Bronchial epithelial cell (primary cell): Measurements from ENCODE around the gene EPB41L3. TPM values are rescaled to one million over a fixed set of nuclear protein-coding genes. Genes with fewer than 3 reads are reported as not detected.

ENCODE experiments used
- DNase-seq: peaks from one replicate; pipeline ENCODE4 v3.0.0-alpha.2; 2010; ENCODE audit warnings: low read depth
- FAIRE-seq: peaks from 2 replicates; lab custom pipeline; 2011; peaks lifted over from hg19 to GRCh38; lab: Jason Lieb, UNC
- H3K27me3 ChIP-seq: 2 replicates; pipeline ENCODE4 v1.5.1; 2011; ENCODE audit warnings: low read length; ENCODE audit not compliant: control insufficient read depth, insufficient read depth
- H3K36me3 ChIP-seq: 2 replicates; pipeline ENCODE4 v1.5.1; 2011; ENCODE audit warnings: low read length; ENCODE audit not compliant: control insufficient read depth, insufficient read depth
- H3K4me3 ChIP-seq: 2 replicates; pipeline ENCODE4 v1.5.1; 2011; ENCODE audit warnings: mild to moderate bottlenecking, low read depth, low read length, control low read depth
- CTCF ChIP-seq: IDR thresholded peaks from 2 replicates; pipeline ENCODE4 v1.5.1; 2011; ENCODE audit warnings: mild to moderate bottlenecking, moderate library complexity, low read length, control low read depth, inconsistent platforms; ENCODE audit not compliant: insufficient read depth, severe bottlenecking
- total RNA-seq: library from RNA; depleted of rRNA; stranded (reverse); fragments of >200 nt; gene quantifications from 2 replicates; pipeline ENCODE4 v1.2.1, GENCODE V29; 2014

The EPB41L3 gene
- total RNA-seq, 1 donor from 2014 or later, result 0.53 TPM

GRCh38 chr18:5556310-5556974 lies 12.6 kb upstream of the EPB41L3 start:
- FAIRE-seq (no peak), DNase-seq (no peak)
- TF ChIP-seq CTCF, result no peak

GRCh38 chr18:5554629-5555028 lies 10.8 kb upstream of the EPB41L3 start:
- Histone ChIP-seq H3K36me3 (no peaks in the 10 kb centered on the region), H3K4me3 (no peak overlapping the region), H3K27me3 (no peaks in the 10 kb centered on the region)
- FAIRE-seq (no peak), DNase-seq (no peak)
- no peak for TF ChIP-seq CTCF

More at GRCh38 chr18:5556310-5556974, 12.6 kb upstream of the EPB41L3 start:
- Histone ChIP-seq H3K27me3 (no peaks in the 10 kb centered on the region), H3K4me3 (no peak overlapping the region), H3K36me3 (no peaks in the 10 kb centered on the region)

GRCh38 chr18:5546660-5547059 lies 2.9 kb upstream of the EPB41L3 start:
- TF ChIP-seq CTCF, result no peak
- Histone ChIP-seq H3K36me3 (no peaks in the 10 kb centered on the region), H3K27me3 (peaks cover 2% of the 10 kb centered on the region), H3K4me3 (no peak overlapping the region)
- FAIRE-seq (no peak), DNase-seq (peak; percentile 3)

- DNase-seq (no peak), FAIRE-seq (no peak)
- no peak overlapping the region for H3K4me3 ChIP-seq
- peaks cover 2% of the 10 kb centered on the region for H3K27me3 ChIP-seq
- TF ChIP-seq CTCF, result no peak
- H3K36me3 ChIP-seq, result no peaks in the 10 kb centered on the region
Observed at GRCh38 chr18:5543036-5543680, 639 bp downstream of the EPB41L3 start.

- no peak for DNase-seq
- H3K27me3 ChIP-seq, result peaks cover 2% of the 10 kb centered on the region
- no peaks in the 10 kb centered on the region for H3K36me3 ChIP-seq
- no peak overlapping the region for H3K4me3 ChIP-seq
- no peak for TF ChIP-seq CTCF
- FAIRE-seq, result no peak
Observed at GRCh38 chr18:5542515-5543035, 1.2 kb downstream of the EPB41L3 start.
